ENCODE results near the gene IL4R.

DNA sequence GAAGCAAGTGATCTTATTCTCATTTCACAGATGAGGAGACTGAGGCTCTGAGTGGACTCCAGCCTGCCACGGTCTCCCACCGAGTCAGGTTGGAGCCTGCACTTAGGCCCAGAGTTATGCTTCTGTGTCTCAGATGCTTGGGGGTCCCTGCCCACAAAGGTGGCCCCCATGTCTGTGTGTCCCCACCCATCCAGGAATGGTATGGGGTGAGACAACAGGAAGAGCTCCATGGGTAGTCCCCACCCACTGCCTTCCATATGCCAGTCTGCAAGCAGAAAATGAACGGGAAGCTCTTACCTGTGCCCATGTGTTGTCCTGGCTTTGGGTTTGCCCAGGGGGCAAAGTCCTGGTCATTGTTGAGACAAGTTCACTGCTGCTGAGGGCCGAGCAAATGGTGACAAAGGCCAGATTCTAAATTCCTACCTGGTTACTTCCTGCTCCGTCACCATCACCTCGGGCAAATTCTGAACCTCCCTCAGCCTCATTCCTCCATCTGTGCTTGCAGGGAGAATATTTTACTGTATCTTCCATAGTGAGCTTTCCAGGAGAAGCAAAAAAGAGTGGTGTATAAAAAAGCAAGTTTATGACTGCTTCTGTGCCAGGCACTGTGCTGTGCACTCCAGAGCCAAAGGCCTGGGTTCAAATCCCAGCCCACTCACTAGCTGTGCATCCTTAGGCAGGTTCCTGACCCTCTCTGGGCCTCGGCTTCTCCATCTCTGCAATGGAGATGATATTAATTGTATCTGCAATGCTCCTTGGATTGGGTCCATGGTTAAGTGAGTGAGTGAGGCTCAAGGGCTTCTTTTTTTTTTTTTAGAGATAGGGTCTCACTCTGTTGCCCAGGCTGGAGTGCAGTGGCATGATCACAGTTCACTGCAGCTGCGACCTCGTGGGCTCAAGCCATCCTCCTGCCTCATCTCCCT lies 9.3 kb downstream of the IL4R start:
- TF ChIP-seq, protein P1, sequence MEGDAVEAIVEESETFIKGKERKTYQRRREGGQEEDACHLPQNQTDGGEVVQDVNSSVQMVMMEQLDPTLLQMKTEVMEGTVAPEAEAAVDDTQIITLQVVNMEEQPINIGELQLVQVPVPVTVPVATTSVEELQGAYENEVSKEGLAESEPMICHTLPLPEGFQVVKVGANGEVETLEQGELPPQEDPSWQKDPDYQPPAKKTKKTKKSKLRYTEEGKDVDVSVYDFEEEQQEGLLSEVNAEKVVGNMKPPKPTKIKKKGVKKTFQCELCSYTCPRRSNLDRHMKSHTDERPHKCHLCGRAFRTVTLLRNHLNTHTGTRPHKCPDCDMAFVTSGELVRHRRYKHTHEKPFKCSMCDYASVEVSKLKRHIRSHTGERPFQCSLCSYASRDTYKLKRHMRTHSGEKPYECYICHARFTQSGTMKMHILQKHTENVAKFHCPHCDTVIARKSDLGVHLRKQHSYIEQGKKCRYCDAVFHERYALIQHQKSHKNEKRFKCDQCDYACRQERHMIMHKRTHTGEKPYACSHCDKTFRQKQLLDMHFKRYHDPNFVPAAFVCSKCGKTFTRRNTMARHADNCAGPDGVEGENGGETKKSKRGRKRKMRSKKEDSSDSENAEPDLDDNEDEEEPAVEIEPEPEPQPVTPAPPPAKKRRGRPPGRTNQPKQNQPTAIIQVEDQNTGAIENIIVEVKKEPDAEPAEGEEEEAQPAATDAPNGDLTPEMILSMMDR (conservative IDR thresholded peaks at IDR 0.05; ENCODE audit: low read length), result no peak
- no peak for TF ChIP-seq EZH2phosphoT487 (IDR thresholded peaks at IDR 0.05; ENCODE audit: borderline replicate concordance)

All from Loucy (cell line).